HG02938 (cell line): ENCODE data around the gene TBC1D22B.
"Not testable (repeated sequence)": the region's sequence is repeated elsewhere in the genome, so short reads cannot be mapped to it uniquely, and the experiment has no call there.

Source experiments
- ATAC-seq: cut with Tn5 transposase; IDR thresholded peaks from one replicate; pipeline ENCODE4 v1.9.1; 2021; ENCODE audit warnings: mild to moderate bottlenecking, moderate library complexity; ENCODE audit not compliant: unreplicated experiment

The TBC1D22B gene

GRCh38 chr6:37265860-37266259 is 8.3 kb downstream of the TBC1D22B start:
- ATAC-seq = no peak

GRCh38 chr6:37269105-37269504 is 11.5 kb downstream of the TBC1D22B start:
- no peak for ATAC-seq

GRCh38 chr6:37272834-37273566 is 15.4 kb downstream of the TBC1D22B start:
- no peak for ATAC-seq

DNA sequence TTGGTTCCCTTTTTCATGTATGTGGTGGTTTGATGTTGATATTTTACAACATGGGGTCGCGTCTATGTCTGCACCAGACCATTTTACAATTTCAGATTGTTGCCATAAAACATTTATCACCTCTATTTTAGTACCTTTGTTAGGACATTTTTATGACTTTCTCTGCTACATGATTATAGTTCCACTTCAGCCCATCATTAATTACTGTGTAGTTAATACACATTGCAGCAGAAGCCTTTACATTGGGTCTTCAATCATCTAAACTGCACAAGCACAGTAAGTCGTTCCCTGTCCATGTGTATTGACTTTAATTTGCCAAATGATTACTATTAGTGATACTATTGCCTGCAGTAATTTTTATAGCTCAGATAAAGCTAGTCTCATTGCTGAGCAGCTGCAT is 16.1 kb downstream of the TBC1D22B start:
- ATAC-seq = no peak

DNA sequence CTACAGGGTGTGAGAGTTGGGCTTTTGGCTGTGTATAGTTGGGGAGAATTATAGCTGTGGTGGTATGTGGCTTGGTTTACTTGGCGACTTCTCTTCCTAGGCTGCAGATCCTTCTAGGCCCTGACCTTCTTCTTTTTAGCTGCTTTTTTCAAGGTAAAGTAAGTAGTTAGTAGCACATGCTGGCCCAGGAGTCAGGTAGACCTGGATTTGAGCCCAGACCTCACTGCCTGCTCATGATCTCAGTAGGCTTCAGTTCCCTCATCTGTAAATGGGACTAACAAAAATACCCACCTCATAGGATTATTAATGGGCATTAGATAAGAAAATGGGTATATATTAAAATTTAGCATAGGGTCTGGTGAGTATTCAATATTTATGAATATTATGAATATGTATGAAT is 17.8 kb downstream of the TBC1D22B start:
- ATAC-seq = no peak

GRCh38 chr6:37277001-37277409 is 19.4 kb downstream of the TBC1D22B start:
- ATAC-seq = peak; percentile 55

GRCh38 chr6:37279366-37280134 is 22.0 kb downstream of the TBC1D22B start:
- ATAC-seq = no peak

DNA sequence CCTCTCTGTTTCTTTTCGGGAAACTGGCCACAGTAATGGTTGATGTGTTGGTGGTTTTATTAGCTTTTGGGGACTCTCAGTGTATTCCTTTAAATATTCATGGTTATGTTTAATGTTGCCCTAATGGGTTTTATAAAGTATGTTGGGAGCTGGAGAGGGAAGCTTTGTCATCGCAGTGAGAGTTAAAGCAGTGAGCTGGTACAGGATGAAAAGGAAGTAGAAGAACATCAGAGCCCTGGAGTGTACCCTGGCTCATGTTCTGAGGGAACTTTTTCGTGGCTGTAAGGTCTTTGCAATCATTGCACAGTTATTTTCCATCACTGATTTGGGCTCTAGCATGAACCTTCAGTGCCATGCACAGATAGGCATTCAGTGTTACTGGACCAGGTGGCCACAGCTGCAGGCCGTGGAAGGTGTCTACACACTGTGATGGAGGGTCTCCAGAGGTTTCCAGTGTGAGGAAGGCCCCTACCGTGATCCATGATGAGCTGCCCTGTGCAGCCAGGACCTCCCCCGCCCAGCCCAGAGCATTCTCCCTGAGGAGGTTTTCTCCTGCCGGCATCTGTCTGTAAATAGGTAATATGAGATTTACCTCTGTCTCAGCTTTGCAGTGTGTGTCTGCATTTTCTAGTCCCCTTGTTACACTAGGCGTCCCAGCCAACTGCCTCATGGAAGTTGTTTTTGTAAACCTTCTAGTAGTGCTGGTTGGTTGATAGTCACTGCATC is 22.8 kb downstream of the TBC1D22B start:
- ATAC-seq = no peak

DNA sequence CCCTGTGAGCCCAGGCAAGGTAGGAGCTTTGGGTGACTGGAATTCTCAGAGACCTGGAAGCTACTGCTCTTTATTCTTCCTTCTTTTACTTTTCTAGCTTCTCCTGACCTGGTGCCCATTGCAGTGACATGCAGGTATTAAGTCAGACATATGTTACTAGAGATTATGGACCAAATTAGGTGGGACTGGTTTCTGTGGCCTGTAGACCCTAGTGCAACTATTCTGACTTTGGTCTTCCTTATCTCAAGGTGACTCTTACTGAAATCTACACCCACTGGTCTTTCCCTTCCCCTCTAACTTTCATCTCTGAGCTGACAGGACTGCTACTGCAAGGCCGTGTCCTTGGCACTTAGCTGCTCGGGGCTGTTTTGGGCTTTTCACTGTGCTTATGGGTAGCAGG is 24.8 kb downstream of the TBC1D22B start:
- ATAC-seq = no peak

DNA sequence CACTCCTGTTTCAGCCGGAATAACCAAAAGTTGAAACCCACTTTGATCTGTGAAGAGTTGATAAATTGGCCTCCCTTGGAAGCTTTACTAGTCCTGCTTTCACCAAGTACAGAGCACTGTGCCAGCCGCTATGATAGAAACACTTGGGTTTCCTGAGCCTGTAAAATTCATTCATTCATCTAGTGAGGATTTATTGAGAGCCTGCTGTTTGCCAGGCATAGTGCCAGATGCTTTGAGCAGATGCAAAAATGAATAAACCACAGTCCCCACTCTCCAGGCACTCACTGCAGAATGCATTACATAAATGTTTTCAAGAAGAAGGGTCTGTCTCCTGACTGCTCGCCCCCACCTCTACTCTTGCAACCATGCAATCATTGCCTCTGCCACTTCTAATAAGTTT is 25.7 kb downstream of the TBC1D22B start:
- ATAC-seq = no peak

GRCh38 chr6:37283671-37284151 is 26.1 kb downstream of the TBC1D22B start:
- ATAC-seq = no peak

DNA sequence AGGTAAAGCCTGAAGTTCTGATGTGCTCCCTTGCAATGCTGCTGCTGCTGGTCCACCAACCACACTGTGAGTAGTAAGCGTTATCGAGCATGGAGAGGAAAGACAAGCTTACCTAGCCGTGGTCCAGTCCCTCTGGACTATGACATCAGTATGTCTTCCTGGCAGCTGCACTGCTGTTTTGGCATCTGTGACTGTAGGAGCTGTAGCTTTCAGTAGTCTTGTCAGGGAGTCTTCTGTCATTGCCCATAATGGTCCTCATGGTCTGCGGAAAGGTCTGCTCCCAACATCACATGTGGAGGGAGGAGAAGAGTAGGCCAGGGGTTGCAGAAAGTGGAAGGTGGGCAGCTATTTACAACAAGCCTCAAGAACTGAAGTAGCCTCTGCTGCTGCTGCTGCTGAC is 27.2 kb downstream of the TBC1D22B start:
- no peak for ATAC-seq

DNA sequence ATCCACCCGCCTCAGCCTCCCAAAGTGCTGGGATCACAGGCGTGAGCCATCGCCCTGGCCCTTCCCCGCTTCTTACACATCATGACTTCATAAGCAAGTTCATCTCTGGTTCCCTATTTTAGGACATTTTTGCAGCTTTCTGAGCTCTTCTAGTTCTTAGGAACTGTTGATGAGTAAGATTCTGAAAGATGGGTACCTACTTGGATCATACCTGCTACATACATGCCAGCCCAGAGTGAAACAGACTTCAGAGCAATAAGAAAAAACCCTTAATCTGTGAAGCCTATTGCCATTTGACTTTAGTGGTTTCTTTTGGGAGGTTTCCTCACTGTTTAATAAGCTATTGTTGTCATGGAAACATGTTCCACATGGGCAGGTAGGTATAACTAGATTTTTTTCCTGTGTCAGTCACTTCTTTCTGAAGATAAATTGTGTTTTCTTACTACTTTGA is 28.3 kb downstream of the TBC1D22B start:
- ATAC-seq = no peak

- ATAC-seq = no peak
These were observed 30.1 kb downstream of the TBC1D22B start for GRCh38 chr6:37287519-37288157.

- no peak for ATAC-seq
These were observed 30.7 kb downstream of the TBC1D22B start for GRCh38 chr6:37288247-37288646.

- no peak for ATAC-seq
These were observed 32.4 kb downstream of the TBC1D22B start for GRCh38 chr6:37289931-37290330.

DNA sequence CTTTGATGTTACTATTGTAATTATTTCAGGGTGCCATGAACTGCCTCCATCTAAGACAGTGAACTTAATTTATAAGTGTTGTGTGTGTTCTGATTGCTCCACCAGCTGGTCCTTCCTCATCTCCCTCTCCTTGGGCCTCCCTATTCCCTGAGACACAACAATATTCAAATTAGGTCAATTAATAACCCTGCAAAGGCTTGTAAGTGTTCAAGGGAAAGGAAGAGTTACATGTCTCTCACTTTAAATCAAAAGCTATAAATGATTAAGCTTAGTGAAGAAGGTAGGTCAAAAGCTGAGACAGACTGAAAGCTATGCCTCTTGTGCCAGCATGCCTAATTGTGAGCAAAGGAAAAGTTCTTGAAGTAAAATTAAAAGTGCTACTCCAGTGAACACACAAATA is 35.9 kb downstream of the TBC1D22B start:
- no peak for ATAC-seq

GRCh38 chr6:37297637-37298036 is 40.1 kb downstream of the TBC1D22B start:
- ATAC-seq = not testable (repeated sequence)

- ATAC-seq = no peak
These were observed 41.4 kb downstream of the TBC1D22B start for GRCh38 chr6:37298958-37299357.

- ATAC-seq = no peak
These were observed 42.4 kb downstream of the TBC1D22B start for GRCh38 chr6:37299990-37300389.

GRCh38 chr6:37302086-37302686 is 44.6 kb downstream of the TBC1D22B start:
- no peak for ATAC-seq
